ENCODE measurements around the gene SEMA4C. TPM values are rescaled to one million over a fixed set of nuclear protein-coding genes. Genes with fewer than 3 reads are reported as not detected.
A peak's percentile ranks its signal among the peaks of the same experiment; 100 is the strongest.

SEMA4C gene
- total and polyA plus RNA-seq, 9 of the 15 experiments (the other 6 are each of a cell fraction or from before 2014, with no cell fraction given), result 0.32 to 59.7 (median 23.9) TPM

DNA sequence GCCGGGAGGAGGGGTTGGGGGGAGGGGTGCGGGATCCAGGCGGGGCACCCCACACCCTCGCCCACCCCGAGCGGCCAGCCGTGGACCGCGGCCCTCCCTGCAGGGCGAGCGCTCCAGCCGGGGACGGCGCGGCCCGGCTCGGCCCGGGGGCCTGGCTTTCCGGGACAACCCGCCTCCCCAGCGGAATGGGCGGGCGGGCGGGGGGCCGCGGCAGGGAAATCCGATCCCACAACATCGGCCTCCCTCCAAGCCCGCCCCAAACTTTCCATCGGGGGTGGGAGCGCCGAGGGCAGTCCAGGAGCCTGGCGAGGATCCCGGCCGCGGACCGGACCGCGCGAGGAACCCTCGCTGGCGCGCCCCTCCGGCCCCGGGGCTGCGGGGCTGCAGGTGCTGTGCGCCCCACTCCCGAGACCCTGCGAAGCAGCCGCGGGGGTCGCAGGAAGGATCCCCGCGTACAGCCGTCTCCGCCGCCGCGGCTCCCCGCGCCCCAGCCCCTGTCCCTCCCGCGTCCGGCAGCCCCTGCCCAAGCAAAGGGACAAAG is 529 bp downstream of the SEMA4C start:
- 0% methylated on average over 2 of the region's 64 CpGs for WGBS (ENCODE audit: insufficient coverage, low coverage, missing lambda C conversion rate)
- TF ChIP-seq ZNF766 (CRISPR knock-in tag; conservative IDR thresholded peaks at IDR 0.05) (no peak), TFAM (CRISPR knock-in tag; conservative IDR thresholded peaks at IDR 0.05) (no peak), HBP1 (CRISPR knock-in tag; IDR thresholded peaks at IDR 0.05) (no peak), CTCFL (IDR thresholded peaks at IDR 0.05; ENCODE audit: borderline replicate concordance, insufficient read depth, low read depth, low read length, poor library complexity, severe bottlenecking) (no peak), ELF2 (CRISPR knock-in tag; IDR thresholded peaks at IDR 0.05) (0 out of 2 replicates have a peak, but pooled peaks have one; percentile 39), STAT5A (IDR thresholded peaks at IDR 0.05; ENCODE audit: borderline replicate concordance, low read length) (no peak), ARID3B (CRISPR knock-in tag; IDR thresholded peaks at IDR 0.05; ENCODE audit: borderline replicate concordance) (no peak), ZNF830 (CRISPR knock-in tag; IDR thresholded peaks at IDR 0.05) (0 out of 2 replicates have a peak, but pooled peaks have one; percentile 54), ZNF408 (CRISPR knock-in tag; IDR thresholded peaks at IDR 0.05; ENCODE audit: low read depth) (no peak), VEZF1 (CRISPR knock-in tag; IDR thresholded peaks at IDR 0.05) (peak; percentile 2; the same call in 1 of the 2 replicates), PML (IDR thresholded peaks at IDR 0.05; ENCODE audit: low read length) (no peak)
- TF ChIP-seq, protein P1, sequence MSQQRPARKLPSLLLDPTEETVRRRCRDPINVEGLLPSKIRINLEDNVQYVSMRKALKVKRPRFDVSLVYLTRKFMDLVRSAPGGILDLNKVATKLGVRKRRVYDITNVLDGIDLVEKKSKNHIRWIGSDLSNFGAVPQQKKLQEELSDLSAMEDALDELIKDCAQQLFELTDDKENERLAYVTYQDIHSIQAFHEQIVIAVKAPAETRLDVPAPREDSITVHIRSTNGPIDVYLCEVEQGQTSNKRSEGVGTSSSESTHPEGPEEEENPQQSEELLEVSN (IDR thresholded peaks at IDR 0.05; ENCODE audit: borderline replicate concordance in 1 of 2, extremely low read depth in 1 of 2, insufficient read depth in 1 of 2, insufficient read length in 1 of 2, low read depth in 1 of 2, low read length in 1 of 2, poor library complexity in 1 of 2, severe bottlenecking in 1 of 2), result peak in 1 of 2 experiments; percentile 0

More for the DNA sequence above, 529 bp downstream of the SEMA4C start:
- ChIA-PET POLR2A (interaction anchor here (1.2 to 2.7 kb wide), 3 partner anchors 11 to 85 kb away, joined by 4 to 20 read pairs (median 6); partner anchors contain the start of gene ANKRD39), CTCF (ENCODE audit: low intra/inter-chr PET ratio) (interaction anchor here (0.6 to 1.5 kb wide), 2 partner anchors 82 to 91 kb away, joined by 3 to 5 read pairs; no protein-coding TSS in a partner anchor)
- in situ Hi-C loops (cut with MboI) (loop anchor here (25.0 kb wide), 1 partner anchor 243 kb away; the partner anchor contains the start of gene ANKRD36), intact Hi-C loops (cut with micrococcal nuclease) (no loop called here)
- peak overlapping the region; percentile 90 to 100 for H3K9ac ChIP-seq (ENCODE audit: insufficient read depth in 1 of 2, low read depth in 2 of 2, low read length in 2 of 2)
- peak overlapping the region; percentile 71; the same call in 1 of the 2 replicates for H2AFZ ChIP-seq (ENCODE audit: low read depth, low read length)
- peaks cover 8% of the 10 kb centered on the region for H3K9me1 ChIP-seq (ENCODE audit: control insufficient read depth, insufficient read depth, low read length)
- peaks cover 83% of the 10 kb centered on the region for H3K79me2 ChIP-seq (ENCODE audit: control insufficient read depth, insufficient read depth, low read length)
- no peaks in the 10 kb centered on the region for H3K9me3 ChIP-seq (replicated peaks; ENCODE audit: control insufficient read depth, insufficient read depth, low read depth, low read length)
- peak overlapping the region; percentile 95 for H3K27ac ChIP-seq (ENCODE audit: extremely low read depth, low read depth, low read length)
- peak; percentile 47 for ATAC-seq
- peaks cover 16% of the 10 kb centered on the region; the same call in 1 of the 2 replicates for H4K20me1 ChIP-seq (replicated peaks; ENCODE audit: control insufficient read depth, insufficient read depth, low read length)
- peaks cover 34 to 88% of the 10 kb centered on the region in 2 experiments for H3K4me1 ChIP-seq (replicated peaks in 1 of 2; ENCODE audit: control insufficient read depth in 2 of 2, insufficient read depth in 2 of 2, low read length in 2 of 2)
- H3K4me3 ChIP-seq, result peak overlapping the region; percentile 97
- DNase-seq (ENCODE audit: extremely low read depth in 1 of 4, low spot score in 3 of 4), result peak in 3 of 4 experiments; percentile 71 to 77 (median 74)
- BruUV-seq (replicated peaks), result no TSS peak
- peaks cover 43% of the 10 kb centered on the region for H3K36me3 ChIP-seq (ENCODE audit: control insufficient read depth, insufficient read depth, low read length)
- H3K4me2 ChIP-seq (ENCODE audit: insufficient read depth, low read length), result peak overlapping the region; percentile 93; the same call in 1 of the 2 replicates
- H3K27me3 ChIP-seq (ENCODE audit: control insufficient read depth in 2 of 2, insufficient read depth in 2 of 2, low read length in 2 of 2), result no peaks in the 10 kb centered on the region
- FAIRE-seq, result no peak
